Fibroblast of the aortic adventitia (primary cell): ENCODE results near the gene GREB1. TPM values are rescaled to one million over a fixed set of nuclear protein-coding genes. Genes with fewer than 3 reads are reported as not detected.

ENCODE experiments used
- DNase-seq: peaks from one replicate; pipeline ENCODE4 v3.0.0-alpha.2; 2010; ENCODE audit warnings: low read depth
- H3K4me3 ChIP-seq: 2 replicates; pipeline ENCODE4 v1.5.1; 2011; ENCODE audit warnings: low read depth, mild to moderate bottlenecking, control low read depth, low read length, moderate library complexity
- total RNA-seq: library from RNA; depleted of rRNA; stranded (reverse); fragments of >200 nt; gene quantifications from 2 replicates; pipeline ENCODE4 v1.2.3, GENCODE V29; 2012; ENCODE audit warnings: low replicate concordance
- TF ChIP-seq, protein P1 (sequence below): IDR thresholded peaks from 2 replicates; pipeline ENCODE4 v1.5.1; 2011; ENCODE audit warnings: mild to moderate bottlenecking, low read length, control low read depth, inconsistent platforms; ENCODE audit not compliant: insufficient read depth

Gene GREB1
- total RNA-seq, 1 donor, result under 0.01 TPM

DNA sequence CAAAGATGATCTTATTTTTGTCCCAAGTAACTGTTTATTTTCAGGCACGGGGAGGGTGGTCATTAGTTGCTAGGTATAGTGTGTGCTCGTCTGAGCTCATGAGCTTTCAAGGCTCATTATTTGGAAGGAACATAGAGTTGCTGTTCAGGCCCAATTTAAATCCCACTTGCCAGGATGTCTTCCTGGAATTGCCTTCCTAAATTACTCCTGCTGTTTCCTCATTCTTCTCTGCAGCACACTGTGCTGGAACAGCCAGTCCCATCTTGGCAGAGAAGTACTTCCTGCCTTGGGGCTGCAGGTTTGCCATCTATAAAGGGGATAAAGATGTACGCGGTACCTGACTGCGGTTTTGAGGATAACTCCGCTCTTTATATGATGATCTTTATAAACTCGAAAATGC lies 37.3 kb downstream of the GREB1 start:
- no peak for DNase-seq
- H3K4me3 ChIP-seq, result no peak overlapping the region
- TF ChIP-seq, protein P1, sequence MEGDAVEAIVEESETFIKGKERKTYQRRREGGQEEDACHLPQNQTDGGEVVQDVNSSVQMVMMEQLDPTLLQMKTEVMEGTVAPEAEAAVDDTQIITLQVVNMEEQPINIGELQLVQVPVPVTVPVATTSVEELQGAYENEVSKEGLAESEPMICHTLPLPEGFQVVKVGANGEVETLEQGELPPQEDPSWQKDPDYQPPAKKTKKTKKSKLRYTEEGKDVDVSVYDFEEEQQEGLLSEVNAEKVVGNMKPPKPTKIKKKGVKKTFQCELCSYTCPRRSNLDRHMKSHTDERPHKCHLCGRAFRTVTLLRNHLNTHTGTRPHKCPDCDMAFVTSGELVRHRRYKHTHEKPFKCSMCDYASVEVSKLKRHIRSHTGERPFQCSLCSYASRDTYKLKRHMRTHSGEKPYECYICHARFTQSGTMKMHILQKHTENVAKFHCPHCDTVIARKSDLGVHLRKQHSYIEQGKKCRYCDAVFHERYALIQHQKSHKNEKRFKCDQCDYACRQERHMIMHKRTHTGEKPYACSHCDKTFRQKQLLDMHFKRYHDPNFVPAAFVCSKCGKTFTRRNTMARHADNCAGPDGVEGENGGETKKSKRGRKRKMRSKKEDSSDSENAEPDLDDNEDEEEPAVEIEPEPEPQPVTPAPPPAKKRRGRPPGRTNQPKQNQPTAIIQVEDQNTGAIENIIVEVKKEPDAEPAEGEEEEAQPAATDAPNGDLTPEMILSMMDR, result no peak

DNA sequence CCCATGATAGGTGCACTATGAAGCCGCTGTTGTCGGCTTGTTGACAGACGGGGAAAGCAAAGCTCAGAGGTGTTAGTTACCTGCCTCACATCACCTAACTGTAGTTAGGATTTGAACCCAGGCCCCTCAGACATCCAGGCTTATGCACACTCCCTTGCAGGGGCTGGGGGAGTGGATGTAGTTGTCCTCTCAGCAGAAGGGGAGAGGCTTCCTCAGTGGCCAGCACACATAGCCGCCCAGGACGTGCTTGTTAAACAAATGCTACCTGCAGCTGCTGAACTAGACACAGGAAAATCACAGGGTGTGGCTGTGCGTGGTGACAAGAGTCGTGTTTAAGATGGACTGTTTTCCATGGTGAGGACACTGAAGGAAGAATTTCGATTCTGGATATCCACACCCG lies 39.2 kb downstream of the GREB1 start:
- no peak for DNase-seq
- TF ChIP-seq, protein P1, result no peak

DNA sequence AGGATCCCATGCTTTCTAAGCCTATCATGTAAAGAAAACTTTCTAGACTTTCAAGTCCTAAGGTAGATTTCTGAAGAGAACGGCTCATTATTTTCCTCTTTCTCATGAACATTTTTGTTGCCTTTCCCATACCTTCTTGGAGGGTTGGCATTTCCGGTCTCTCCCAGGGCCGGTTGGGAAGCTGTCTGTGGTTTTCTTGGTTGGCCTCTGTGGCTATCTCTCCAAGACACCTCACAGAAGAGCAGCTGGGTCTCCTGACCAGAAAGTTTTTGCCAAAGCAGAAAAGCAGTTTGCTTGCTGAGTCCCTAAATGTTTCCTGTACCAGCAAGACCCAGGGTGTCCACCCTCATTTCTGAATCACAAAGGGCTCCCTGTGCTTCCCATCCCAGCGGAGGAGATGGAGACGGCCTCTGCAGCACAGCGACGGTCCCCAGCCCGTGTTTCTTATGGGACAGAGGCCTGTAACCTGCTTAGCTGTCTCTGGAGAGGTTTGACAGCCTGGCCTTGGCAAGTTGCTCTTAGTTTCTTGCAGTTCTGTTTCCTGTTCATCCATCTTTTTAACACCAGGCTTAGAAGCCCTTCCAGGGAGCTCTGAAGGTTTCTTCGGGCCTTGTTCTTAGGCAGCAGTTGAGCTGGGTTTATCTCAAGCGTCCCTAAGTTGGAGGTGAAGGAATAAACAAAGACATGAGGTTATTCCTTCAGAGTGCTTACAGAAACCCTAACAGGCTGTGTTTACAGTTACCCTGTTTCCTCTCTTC lies 39.8 kb downstream of the GREB1 start:
- DNase-seq, result peak; percentile 11
- TF ChIP-seq, protein P1, result no peak
- no peak overlapping the region for H3K4me3 ChIP-seq

More for the DNA sequence above, 39.2 kb downstream of the GREB1 start:
- no peak overlapping the region for H3K4me3 ChIP-seq

DNA sequence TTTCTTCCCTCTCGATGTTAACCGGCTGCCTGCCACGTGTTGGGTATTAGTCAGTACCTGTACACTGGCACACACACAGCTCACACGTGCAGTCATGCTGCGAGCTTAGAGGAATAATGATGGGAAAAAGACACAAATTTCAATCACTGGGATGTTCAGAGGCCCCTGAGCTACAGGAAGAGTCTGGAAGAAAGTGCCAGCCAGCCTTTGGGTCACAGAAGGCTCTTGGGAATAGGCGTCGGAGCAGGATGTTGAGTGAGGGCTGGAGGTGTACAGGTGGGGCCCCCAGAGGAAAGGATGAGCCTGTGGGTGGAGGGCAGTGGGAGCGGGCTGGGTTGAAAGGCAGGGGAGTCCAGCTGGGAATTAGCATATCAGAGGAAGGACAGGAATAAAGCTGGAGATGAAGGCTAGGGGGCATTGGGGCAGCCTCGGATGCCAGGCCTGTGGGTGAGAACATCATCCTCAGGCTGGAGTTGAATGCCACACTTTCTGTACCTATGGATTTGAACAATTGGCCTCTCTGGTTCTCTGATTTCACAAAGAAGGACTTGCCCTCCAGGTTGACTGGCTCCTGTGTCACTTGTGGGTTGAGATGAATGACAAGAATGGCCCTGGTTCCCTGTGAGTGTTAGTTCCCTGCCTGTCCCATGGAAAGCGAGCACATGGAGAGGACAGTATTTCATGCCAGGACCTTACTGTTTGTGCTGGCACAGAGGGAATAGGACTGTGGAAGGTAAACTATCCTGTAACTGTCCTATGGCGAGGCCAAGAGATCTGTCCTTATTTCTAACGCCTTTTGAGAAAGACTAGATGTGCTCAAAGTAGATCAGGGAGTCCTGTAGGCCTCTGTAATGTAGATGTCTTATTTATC lies 40.6 kb downstream of the GREB1 start:
- TF ChIP-seq, protein P1, result no peak
- no peak for DNase-seq

DNA sequence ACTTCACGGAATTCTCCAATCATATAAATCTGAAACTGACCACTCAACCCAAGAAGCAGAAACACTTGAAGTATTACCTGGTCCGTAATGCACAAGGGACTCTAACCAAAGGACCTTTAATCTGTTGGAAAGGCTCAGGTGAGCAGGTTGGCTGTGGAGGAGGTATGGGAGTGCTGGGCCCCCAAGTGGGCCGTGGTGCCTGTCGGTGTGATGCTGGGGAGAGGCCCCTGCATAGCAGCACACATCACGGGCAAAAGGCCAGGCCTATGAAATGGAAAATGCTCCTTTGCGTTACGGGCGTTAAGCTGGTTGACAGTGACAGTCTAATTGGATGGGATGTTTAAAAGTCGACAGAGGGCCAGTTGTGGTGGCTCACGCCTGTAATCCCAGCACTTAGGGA lies 42.6 kb downstream of the GREB1 start:
- H3K4me3 ChIP-seq, result no peak overlapping the region
- TF ChIP-seq, protein P1, result no peak
- no peak for DNase-seq

More for the DNA sequence above, 40.6 kb downstream of the GREB1 start:
- no peak overlapping the region for H3K4me3 ChIP-seq

DNA sequence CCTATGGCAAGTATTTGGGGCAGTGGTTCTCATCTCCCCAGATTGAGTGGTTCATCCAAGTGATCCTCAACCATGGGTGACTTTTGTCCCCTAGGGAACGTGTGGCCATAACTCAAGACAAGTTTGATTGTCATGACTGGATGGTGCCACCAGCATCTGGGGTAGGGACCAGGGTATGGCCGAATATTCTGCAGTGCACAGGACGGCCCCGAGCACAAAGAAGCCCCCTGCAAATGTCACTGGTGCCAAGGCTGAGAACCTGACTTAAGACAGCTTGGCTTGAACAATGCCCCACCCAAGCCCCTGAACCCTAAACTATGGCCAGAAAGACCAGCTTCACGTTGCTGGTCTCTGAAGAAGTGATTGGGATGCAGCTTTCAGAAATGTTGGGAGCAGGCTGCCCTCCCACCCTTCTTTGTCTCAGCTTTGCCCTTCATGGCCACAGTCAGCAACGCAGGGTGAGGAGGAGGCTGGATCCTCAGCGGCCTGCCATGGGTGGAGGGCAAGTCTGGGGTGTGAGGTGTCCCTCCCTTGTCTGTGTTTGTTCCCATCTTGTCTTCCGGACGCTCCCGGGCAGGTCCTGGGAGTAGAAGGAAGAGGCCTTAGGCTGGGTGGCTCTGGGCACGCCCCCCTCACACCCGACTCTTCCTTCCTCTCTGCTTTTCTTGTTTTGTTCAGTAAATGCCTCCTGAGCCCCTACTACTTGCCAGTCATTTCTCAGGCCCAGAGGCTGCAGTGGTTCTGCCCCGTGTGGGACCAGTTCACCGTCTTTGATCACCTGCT lies 43.4 kb downstream of the GREB1 start:
- DNase-seq, result no peak
- H3K4me3 ChIP-seq, result no peak overlapping the region
- TF ChIP-seq, protein P1, result no peak
